Progenitor cell of endocrine pancreas (in vitro differentiated cells): Measurements from ENCODE around the gene IRX4. TPM values are rescaled to one million over a fixed set of nuclear protein-coding genes. Genes with fewer than 3 reads are reported as not detected.

Experiments used
- DNase-seq: peaks from one replicate; pipeline ENCODE4 v3.0.0; 2021; ENCODE audit warnings: low spot score; ENCODE audit not compliant: unreplicated experiment
- H3K27ac Mint-ChIP-seq: 2 replicates; pipeline ENCODE4 v1.8.0; 2021; ENCODE audit warnings: mild to moderate bottlenecking, moderate library complexity, mixed read lengths
- H3K27me3 Mint-ChIP-seq: 2 replicates; pipeline ENCODE4 v1.8.0; 2021; ENCODE audit warnings: mixed read lengths
- H3K36me3 Mint-ChIP-seq: 2 replicates; pipeline ENCODE4 v1.8.0; 2022; ENCODE audit warnings: mixed read lengths; ENCODE audit not compliant: insufficient read depth
- H3K4me1 Mint-ChIP-seq: 2 replicates; pipeline ENCODE4 v1.8.0; 2021; ENCODE audit warnings: low read depth, mixed read lengths
- H3K4me3 Mint-ChIP-seq: 2 replicates; pipeline ENCODE4 v1.8.0; 2021; ENCODE audit warnings: low read depth, mild to moderate bottlenecking, moderate library complexity, mixed read lengths
- H3K9me3 Mint-ChIP-seq: 2 replicates; pipeline ENCODE4 v1.8.0; 2021; ENCODE audit warnings: low read depth, mixed read lengths
- total RNA-seq: library from RNA; stranded (reverse); gene quantifications from 2 replicates; pipeline ENCODE4 v1.2.1, GENCODE V29; 2021
- TF ChIP-seq, protein P1 (sequence below): fragments of 200-600 bp; sonication (generic); IDR thresholded peaks from one replicate; pipeline ENCODE4 v1.5.0; 2021; ENCODE audit warnings: antibody characterized with exemption, mild to moderate bottlenecking; ENCODE audit not compliant: unreplicated experiment

IRX4 gene
- total RNA-seq, 1 donor from 2014 or later, result 0.17 TPM

DNA sequence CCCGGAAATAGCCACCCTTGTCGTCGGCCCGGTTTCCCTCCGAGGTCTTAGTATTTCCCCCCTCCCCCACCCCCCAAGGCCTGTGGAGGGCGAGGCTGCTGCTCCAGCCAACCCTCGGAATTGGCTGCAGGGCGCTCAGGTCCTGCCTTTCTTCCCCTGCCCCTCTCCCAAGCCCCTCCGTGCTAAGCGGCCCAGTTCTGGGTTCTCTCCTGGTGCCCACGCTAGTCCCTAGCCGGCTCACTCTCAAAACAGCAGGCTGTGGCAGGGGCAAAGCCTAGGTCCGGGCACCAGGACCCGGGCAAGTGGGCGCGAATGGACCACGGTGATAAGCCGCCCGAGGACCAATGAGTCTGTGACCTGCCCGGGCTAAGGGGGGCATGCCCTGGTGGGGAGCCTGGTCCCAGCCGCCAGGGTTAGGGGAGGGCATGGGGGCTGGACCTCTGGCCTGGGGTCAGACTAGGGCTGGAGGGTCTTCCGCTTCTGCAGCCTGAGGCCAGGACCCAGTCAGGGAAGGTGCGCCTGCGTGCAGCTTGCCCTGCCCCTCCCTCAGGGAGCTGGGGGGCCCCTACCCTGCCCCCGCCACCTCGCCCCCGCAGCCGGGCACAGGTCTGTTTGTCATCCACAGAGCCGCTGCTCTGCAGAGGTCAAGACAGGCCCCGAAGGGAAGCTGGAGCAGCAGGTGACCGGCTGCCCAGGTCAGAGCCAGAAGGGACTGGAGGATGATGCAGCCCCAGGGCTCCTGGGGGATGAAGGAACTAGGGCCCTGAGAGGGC is 5.0 kb upstream of the IRX4 start:
- no peaks in the 10 kb centered on the region for H3K9me3 Mint-ChIP-seq
- TF ChIP-seq, protein P1, sequence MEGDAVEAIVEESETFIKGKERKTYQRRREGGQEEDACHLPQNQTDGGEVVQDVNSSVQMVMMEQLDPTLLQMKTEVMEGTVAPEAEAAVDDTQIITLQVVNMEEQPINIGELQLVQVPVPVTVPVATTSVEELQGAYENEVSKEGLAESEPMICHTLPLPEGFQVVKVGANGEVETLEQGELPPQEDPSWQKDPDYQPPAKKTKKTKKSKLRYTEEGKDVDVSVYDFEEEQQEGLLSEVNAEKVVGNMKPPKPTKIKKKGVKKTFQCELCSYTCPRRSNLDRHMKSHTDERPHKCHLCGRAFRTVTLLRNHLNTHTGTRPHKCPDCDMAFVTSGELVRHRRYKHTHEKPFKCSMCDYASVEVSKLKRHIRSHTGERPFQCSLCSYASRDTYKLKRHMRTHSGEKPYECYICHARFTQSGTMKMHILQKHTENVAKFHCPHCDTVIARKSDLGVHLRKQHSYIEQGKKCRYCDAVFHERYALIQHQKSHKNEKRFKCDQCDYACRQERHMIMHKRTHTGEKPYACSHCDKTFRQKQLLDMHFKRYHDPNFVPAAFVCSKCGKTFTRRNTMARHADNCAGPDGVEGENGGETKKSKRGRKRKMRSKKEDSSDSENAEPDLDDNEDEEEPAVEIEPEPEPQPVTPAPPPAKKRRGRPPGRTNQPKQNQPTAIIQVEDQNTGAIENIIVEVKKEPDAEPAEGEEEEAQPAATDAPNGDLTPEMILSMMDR, result no peak
- no peak overlapping the region for H3K4me3 Mint-ChIP-seq
- H3K4me1 Mint-ChIP-seq, result peaks cover 2% of the 10 kb centered on the region
- no peaks in the 10 kb centered on the region for H3K36me3 Mint-ChIP-seq
- H3K27me3 Mint-ChIP-seq, result peaks cover 69% of the 10 kb centered on the region
- no peak overlapping the region for H3K27ac Mint-ChIP-seq
- DNase-seq, result no peak

GRCh38 chr5:1886846-1887587 is 4.3 kb upstream of the IRX4 start:
- Mint-ChIP-seq H3K27me3 (peaks cover 64% of the 10 kb centered on the region), H3K27ac (no peak overlapping the region), H3K4me1 (peaks cover 3% of the 10 kb centered on the region), H3K4me3 (peak overlapping the region; percentile 41), H3K36me3 (no peaks in the 10 kb centered on the region), H3K9me3 (no peaks in the 10 kb centered on the region)
- DNase-seq, result no peak
- TF ChIP-seq, protein P1, result no peak

DNA sequence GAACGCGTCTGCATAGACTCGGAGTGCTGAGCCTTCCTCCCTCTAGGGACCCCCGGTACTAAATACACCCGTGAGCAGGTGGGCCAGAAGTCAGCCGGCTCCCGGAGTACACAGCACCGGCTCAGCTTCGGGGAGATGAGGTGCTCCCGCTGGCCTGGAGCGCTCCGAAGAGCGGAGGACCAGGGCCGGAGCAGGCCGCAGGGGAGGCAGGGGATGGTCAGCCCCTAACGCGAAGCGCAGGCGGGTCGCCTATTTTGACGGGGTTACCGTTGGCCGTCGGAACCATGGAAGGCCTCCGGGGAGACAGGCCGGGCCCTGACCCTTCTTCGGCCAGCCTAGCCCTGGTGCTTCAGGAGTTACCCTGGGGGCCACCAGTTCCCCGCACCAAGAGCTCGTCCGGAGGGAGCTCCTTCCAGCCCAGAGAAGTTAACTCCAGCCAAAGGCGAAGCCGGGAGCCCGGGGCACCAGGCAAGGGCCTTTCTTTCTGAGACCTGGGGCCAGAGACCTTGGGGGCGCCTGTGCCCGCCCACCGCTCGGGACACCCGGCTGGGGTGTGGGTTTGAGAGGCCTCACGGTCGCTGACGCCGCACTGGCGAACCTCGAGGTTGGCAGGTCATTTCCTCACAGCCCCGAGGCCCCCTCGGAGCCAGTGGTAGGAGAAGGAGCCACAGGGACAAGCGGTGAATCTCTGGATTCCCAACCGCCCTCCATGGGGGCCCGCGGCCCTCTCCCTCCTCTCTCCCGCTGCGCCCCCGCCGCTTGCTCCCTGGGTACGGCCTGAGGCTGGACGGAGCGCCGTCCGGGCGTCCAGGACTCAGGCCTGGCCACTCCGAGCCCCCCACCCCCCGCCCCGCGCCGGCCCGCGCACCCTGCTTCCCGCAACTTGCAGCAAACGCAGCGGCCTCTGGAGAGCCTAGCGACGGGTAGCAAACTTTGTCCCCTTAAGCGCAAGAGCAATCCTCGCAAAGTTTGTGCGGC is 3.4 kb upstream of the IRX4 start:
- H3K9me3 Mint-ChIP-seq, result no peaks in the 10 kb centered on the region
- DNase-seq, result no peak
- no peak overlapping the region for H3K4me3 Mint-ChIP-seq
- TF ChIP-seq, protein P1, result no peak
- no peaks in the 10 kb centered on the region for H3K36me3 Mint-ChIP-seq
- peaks cover 61% of the 10 kb centered on the region for H3K27me3 Mint-ChIP-seq
- peaks cover 3% of the 10 kb centered on the region for H3K4me1 Mint-ChIP-seq
- no peak overlapping the region for H3K27ac Mint-ChIP-seq

- Mint-ChIP-seq H3K4me1 (peaks cover 3% of the 10 kb centered on the region), H3K4me3 (no peak overlapping the region), H3K27me3 (peaks cover 56% of the 10 kb centered on the region), H3K9me3 (no peaks in the 10 kb centered on the region), H3K36me3 (no peaks in the 10 kb centered on the region), H3K27ac (no peak overlapping the region)
- DNase-seq, result no peak
- TF ChIP-seq, protein P1, result no peak
Measured at GRCh38 chr5:1885404-1885755, 2.7 kb upstream of the IRX4 start.
